SK-N-SH (cell line): ENCODE results near the gene LTB4R2.

Experiments used
- CTCF ChIP-seq: fragments of 200-600 bp; sonication (generic); IDR thresholded peaks from 2 replicates; pipeline ENCODE4 v1.6.1; 2017; ENCODE audit warnings: antibody characterized with exemption, mild to moderate bottlenecking, moderate library complexity
- EZH2phosphoT487 ChIP-seq: fragments of 200-600 bp; sonication (generic); IDR thresholded peaks from 2 replicates; pipeline ENCODE4 v1.6.1; 2017; ENCODE audit warnings: low read depth, mixed run types, mild to moderate bottlenecking, antibody characterized with exemption, moderate library complexity, borderline replicate concordance
- GABPA ChIP-seq: IDR thresholded peaks from 2 replicates; pipeline ENCODE4 v1.4.0; 2012; ENCODE audit warnings: low read depth, mild to moderate bottlenecking
- GATA2 ChIP-seq: sonication (generic); formaldehyde crosslinking; IDR thresholded peaks from 2 replicates; pipeline ENCODE4 v1.5.0; 2020; ENCODE audit warnings: mild to moderate bottlenecking, missing genetic modification reagents
- MEF2A ChIP-seq: IDR thresholded peaks from 2 replicates; pipeline ENCODE4 v1.4.0; 2012; ENCODE audit warnings: low read depth, borderline replicate concordance
- NFIC ChIP-seq: IDR thresholded peaks from 2 replicates; pipeline ENCODE4 v1.4.0; 2012; ENCODE audit warnings: borderline replicate concordance
- NRF1 ChIP-seq: IDR thresholded peaks from 2 replicates; pipeline ENCODE4 v1.6.1; 2012; ENCODE audit warnings: low read depth, mild to moderate bottlenecking, low read length
- POLR2AphosphoS5 ChIP-seq: IDR thresholded peaks from 2 replicates; pipeline ENCODE4 v1.6.1; 2012; ENCODE audit warnings: low read depth, low read length
- RFX5 ChIP-seq: IDR thresholded peaks from 2 replicates; pipeline ENCODE4 v1.6.1; 2012; ENCODE audit warnings: mild to moderate bottlenecking, improper control_type of control experiment, low read length
- ZBTB33 ChIP-seq: IDR thresholded peaks from 2 replicates; pipeline ENCODE4 v1.4.0; 2012; ENCODE audit warnings: low read depth, borderline replicate concordance

GRCh38 chr14:24330973-24331674, 21.2 kb downstream of the LTB4R2 start:
- TF ChIP-seq POLR2AphosphoS5 (no peak), CTCF (no peak), MEF2A (no peak), RFX5 (no peak), GABPA (no peak), ZBTB33 (no peak), GATA2 (no peak), NFIC (no peak), EZH2phosphoT487 (no peak), NRF1 (no peak)
